OCI-LY7 (cell line): ENCODE measurements around the gene KRTAP10-12.

Experiments used
- CTCF ChIP-seq: fragments of 200-600 bp; sonication (generic); conservative IDR thresholded peaks from 2 replicates; pipeline ENCODE4 v1.5.1; 2014; ENCODE audit warnings: mild to moderate bottlenecking, antibody characterized with exemption, low read length, moderate library complexity, mixed read lengths
- EZH2phosphoT487 ChIP-seq: fragments of 200-600 bp; sonication (generic); IDR thresholded peaks from 2 replicates; pipeline ENCODE4 v1.6.1; 2018; ENCODE audit warnings: low read depth, borderline replicate concordance, mild to moderate bottlenecking, mixed run types, antibody characterized with exemption, low read length, moderate library complexity, mixed read lengths

- TF ChIP-seq CTCF, result no peak
- TF ChIP-seq EZH2phosphoT487, result no peak
Observed at GRCh38 chr21:44716984-44717383, 20.0 kb downstream of the KRTAP10-12 start.
